ENCODE results near the gene BEND6. TPM values are rescaled to one million over a fixed set of nuclear protein-coding genes. Genes with fewer than 3 reads are reported as not detected.

BEND6 gene
- total RNA-seq, 3 donors from 2014 or later (not counting 1 experiment from before 2014, with no cell fraction given) = not detected

DNA sequence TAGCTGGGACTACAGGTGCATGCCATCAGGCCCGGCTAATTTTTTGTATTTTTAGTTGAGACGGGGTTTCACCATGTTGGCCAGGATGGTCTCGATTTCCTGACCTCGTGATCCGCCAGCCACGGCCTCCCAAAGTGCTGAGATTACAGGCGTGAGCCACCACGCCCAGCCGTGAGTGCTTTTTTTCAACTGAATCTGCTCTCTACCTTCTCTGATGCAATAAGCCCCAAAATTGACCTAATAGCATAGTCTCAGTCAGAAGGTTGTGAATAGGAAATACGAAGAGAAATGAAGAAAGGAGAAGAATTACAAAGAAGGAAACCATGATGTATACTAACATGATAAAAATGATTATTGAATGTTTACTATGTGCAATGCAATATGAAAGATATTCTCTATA, 33.2 kb downstream of the BEND6 start:
- WGBS (ENCODE audit: insufficient coverage) = 96% methylated on average over 9 of the region's 10 CpGs
- no peak overlapping the region for H3K27ac Mint-ChIP-seq
- Histone ChIP-seq H3K4me3 (ENCODE audit: low read length) (no peak overlapping the region), H3K27ac (ENCODE audit: low read length) (no peak overlapping the region), H3K27me3 (ENCODE audit: control insufficient read depth, insufficient read depth, low read length) (peaks cover 2% of the 10 kb centered on the region), H3K9me3 (ENCODE audit: control insufficient read depth, insufficient read depth, low read length) (no peaks in the 10 kb centered on the region), H3K4me1 (ENCODE audit: control insufficient read depth, insufficient read depth, low read length) (no peaks in the 10 kb centered on the region), H3K36me3 (ENCODE audit: control insufficient read depth, insufficient read depth, low read length) (no peaks in the 10 kb centered on the region)
- no peak for ATAC-seq
- TF ChIP-seq, protein P1, sequence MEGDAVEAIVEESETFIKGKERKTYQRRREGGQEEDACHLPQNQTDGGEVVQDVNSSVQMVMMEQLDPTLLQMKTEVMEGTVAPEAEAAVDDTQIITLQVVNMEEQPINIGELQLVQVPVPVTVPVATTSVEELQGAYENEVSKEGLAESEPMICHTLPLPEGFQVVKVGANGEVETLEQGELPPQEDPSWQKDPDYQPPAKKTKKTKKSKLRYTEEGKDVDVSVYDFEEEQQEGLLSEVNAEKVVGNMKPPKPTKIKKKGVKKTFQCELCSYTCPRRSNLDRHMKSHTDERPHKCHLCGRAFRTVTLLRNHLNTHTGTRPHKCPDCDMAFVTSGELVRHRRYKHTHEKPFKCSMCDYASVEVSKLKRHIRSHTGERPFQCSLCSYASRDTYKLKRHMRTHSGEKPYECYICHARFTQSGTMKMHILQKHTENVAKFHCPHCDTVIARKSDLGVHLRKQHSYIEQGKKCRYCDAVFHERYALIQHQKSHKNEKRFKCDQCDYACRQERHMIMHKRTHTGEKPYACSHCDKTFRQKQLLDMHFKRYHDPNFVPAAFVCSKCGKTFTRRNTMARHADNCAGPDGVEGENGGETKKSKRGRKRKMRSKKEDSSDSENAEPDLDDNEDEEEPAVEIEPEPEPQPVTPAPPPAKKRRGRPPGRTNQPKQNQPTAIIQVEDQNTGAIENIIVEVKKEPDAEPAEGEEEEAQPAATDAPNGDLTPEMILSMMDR (IDR thresholded peaks at IDR 0.05) = no peak
- no peaks in the 10 kb centered on the region for H3K4me1 Mint-ChIP-seq
- no peak overlapping the region for H3K4me3 Mint-ChIP-seq
- DNase-seq = no peak
- no peaks in the 10 kb centered on the region for H3K36me3 Mint-ChIP-seq
- H3K27me3 Mint-ChIP-seq (ENCODE audit: low read depth in 2 of 2) = peaks cover 5 to 8% of the 10 kb centered on the region in 2 donors
- intact Hi-C loops (cut with micrococcal nuclease) = no loop called here
- H3K9me3 Mint-ChIP-seq = no peaks in the 10 kb centered on the region

DNA sequence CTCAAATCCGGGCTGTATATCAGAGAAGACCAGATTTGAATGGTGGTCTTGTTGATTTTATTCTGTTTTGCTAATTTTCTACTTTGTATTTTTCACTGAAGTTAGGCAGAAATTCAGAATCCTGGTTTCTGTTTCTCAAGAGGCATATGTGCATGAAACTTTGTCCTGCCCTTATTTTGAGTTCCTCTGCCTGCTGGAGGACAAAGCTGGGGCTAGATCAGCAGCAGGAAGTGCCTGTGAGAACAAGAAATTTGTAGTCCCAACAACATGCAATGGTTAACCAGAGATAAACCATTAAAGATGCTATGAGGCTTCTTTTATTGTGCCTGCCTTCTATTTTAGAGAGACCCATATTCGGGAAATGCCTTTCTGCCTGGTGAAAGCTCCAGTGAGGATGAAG, 37.1 kb downstream of the BEND6 start:
- H3K36me3 ChIP-seq (ENCODE audit: control insufficient read depth, insufficient read depth, low read length) = no peaks in the 10 kb centered on the region
- peaks cover 3 to 8% of the 10 kb centered on the region in 2 donors for H3K27me3 Mint-ChIP-seq (ENCODE audit: low read depth in 2 of 2)

DNA sequence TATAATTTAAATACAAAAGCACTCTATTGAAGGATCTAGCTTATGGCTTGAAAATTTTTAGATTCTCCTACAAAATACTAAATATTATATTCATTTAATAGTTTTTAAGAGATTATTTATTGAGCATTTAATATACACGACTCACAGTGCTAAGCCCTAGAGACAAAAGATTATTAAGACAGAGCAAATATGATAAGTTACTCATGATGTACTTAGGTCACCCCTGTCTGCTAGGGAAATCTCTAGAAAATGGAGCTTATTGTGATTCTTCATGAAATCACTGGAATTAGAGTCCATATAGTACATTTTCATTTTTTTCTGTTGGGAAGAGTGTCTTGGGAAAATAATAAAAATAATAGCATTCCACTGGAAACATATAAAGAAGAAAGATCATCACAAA, 37.8 kb downstream of the BEND6 start:
- Mint-ChIP-seq H3K4me1 (no peaks in the 10 kb centered on the region), H3K9me3 (no peaks in the 10 kb centered on the region), H3K27me3 (ENCODE audit: low read depth in 2 of 2) (peaks cover 3 to 8% of the 10 kb centered on the region in 2 donors), H3K4me3 (no peak overlapping the region), H3K36me3 (no peaks in the 10 kb centered on the region), H3K27ac (no peak overlapping the region)
- Histone ChIP-seq H3K4me1 (ENCODE audit: control insufficient read depth, insufficient read depth, low read length) (no peaks in the 10 kb centered on the region), H3K9me3 (ENCODE audit: control insufficient read depth, insufficient read depth, low read length) (no peaks in the 10 kb centered on the region), H3K36me3 (ENCODE audit: control insufficient read depth, insufficient read depth, low read length) (no peaks in the 10 kb centered on the region), H3K27me3 (ENCODE audit: control insufficient read depth, insufficient read depth, low read length) (peaks cover 2% of the 10 kb centered on the region), H3K4me3 (ENCODE audit: low read length) (no peak overlapping the region), H3K27ac (ENCODE audit: low read length) (no peak overlapping the region)
- WGBS (ENCODE audit: insufficient coverage) = no CpG with 5 or more reads among the region's 1 CpG
- TF ChIP-seq, protein P1 (IDR thresholded peaks at IDR 0.05) = no peak
- ATAC-seq (no peak), DNase-seq (no peak)
- intact Hi-C loops (cut with micrococcal nuclease) = no loop called here

More for the DNA sequence above, 37.1 kb downstream of the BEND6 start:
- no peak overlapping the region for H3K27ac ChIP-seq (ENCODE audit: low read length)
- no peak overlapping the region for H3K4me3 ChIP-seq (ENCODE audit: low read length)
- H3K27ac Mint-ChIP-seq = no peak overlapping the region
- WGBS (ENCODE audit: insufficient coverage) = 88% methylated on average over 2 of the region's 2 CpGs
- H3K36me3 Mint-ChIP-seq = no peaks in the 10 kb centered on the region
- H3K9me3 Mint-ChIP-seq = no peaks in the 10 kb centered on the region
- H3K4me1 ChIP-seq (ENCODE audit: control insufficient read depth, insufficient read depth, low read length) = no peaks in the 10 kb centered on the region
- no peak overlapping the region for H3K4me3 Mint-ChIP-seq
- TF ChIP-seq, protein P1 (IDR thresholded peaks at IDR 0.05) = no peak
- intact Hi-C loops (cut with micrococcal nuclease) = no loop called here
- DNase-seq (no peak), ATAC-seq (no peak)
- no peaks in the 10 kb centered on the region for H3K9me3 ChIP-seq (ENCODE audit: control insufficient read depth, insufficient read depth, low read length)
- peaks cover 2% of the 10 kb centered on the region for H3K27me3 ChIP-seq (ENCODE audit: control insufficient read depth, insufficient read depth, low read length)
- no peaks in the 10 kb centered on the region for H3K4me1 Mint-ChIP-seq

DNA sequence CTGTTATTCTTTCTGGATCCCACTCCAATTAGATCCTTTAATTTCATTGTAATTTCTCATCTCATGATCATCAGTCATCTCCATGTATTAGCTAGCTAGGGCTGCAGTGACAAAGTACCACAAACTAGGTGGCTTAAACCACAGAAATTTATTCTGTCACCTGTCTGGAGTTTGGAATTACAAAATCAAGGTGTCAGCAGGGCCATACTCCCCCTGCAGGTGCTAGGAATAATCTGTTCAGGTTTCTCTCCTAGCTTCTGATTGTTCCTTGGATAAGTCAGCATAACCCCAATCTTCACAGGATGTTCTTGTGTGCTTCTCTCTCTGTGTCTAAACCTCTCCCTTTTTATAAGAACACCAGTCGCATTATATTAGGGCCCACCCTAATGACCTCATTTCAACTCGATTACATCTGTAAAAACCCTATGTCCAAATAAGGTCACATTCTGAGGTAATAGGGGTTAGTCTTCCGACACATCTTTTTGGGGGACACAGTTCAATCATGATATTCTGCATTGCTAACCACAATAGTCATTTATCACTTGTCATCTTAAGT, 40.5 kb downstream of the BEND6 start:
- Histone ChIP-seq H3K36me3 (ENCODE audit: control insufficient read depth, insufficient read depth, low read length) (no peaks in the 10 kb centered on the region), H3K27me3 (ENCODE audit: control insufficient read depth, insufficient read depth, low read length) (no peaks in the 10 kb centered on the region), H3K9me3 (ENCODE audit: control insufficient read depth, insufficient read depth, low read length) (peaks cover 5% of the 10 kb centered on the region), H3K4me1 (ENCODE audit: control insufficient read depth, insufficient read depth, low read length) (no peaks in the 10 kb centered on the region), H3K4me3 (ENCODE audit: low read length) (no peak overlapping the region), H3K27ac (ENCODE audit: low read length) (no peak overlapping the region)
- ATAC-seq (no peak), DNase-seq (no peak)
- WGBS (ENCODE audit: insufficient coverage) = 81% methylated on average over 3 of the region's 3 CpGs
- Mint-ChIP-seq H3K9me3 (no peaks in the 10 kb centered on the region), H3K27me3 (ENCODE audit: low read depth in 2 of 2) (peaks cover 0 to 8% of the 10 kb centered on the region in 2 donors), H3K36me3 (peaks cover 7% of the 10 kb centered on the region), H3K4me3 (no peak overlapping the region), H3K27ac (no peak overlapping the region), H3K4me1 (no peaks in the 10 kb centered on the region)
- intact Hi-C loops (cut with micrococcal nuclease) = no loop called here
- TF ChIP-seq, protein P1 (IDR thresholded peaks at IDR 0.05) = no peak

All from natural killer cell (primary cell).